GM12878 (cell line): ENCODE data around the gene LRRC57. TPM values are rescaled to one million over a fixed set of nuclear protein-coding genes. Genes with fewer than 3 reads are reported as not detected.

ENCODE experiments used
- ATAC-seq: fragments of 200-7000 bp; cut with Tn5 transposase; 3 replicates; pipeline ENCODE4 v1.9.1; 2020; ENCODE audit warnings: mild to moderate bottlenecking, moderate library complexity
- BruUV-seq: library from RNA; stranded (reverse); fragments of 400-500 nt; replicated peaks from 2 replicates; lab custom pipeline; 2021; lab: Mats Ljungman, UMichigan
- CTCF ChIA-PET: fragments of 300-600 bp; sonication (Branson Sonifier 250); formaldehyde crosslinking; extraction: SDS; loops from one replicate; lab custom pipeline; 2021; ENCODE audit warnings: inconsistent platforms; lab: Yijun Ruan, JAX
- POLR2A ChIA-PET: fragments of 350-600 bp; formaldehyde crosslinking; extraction: SDS; loops from one replicate; lab custom pipeline; 2021; ENCODE audit warnings: inconsistent platforms; lab: Charles Lee
- RAD21 ChIA-PET: fragments of 300-600 bp; sonication (Branson Sonifier 250); formaldehyde crosslinking; loops from one replicate; lab custom pipeline; 2023; ENCODE audit warnings: antibody characterized with exemption; ENCODE audit not compliant: unreplicated experiment; lab: Charles Lee
- SMC1A ChIA-PET: fragments of 300-600 bp; sonication (Branson Sonifier 250); formaldehyde crosslinking; loops from one replicate; lab custom pipeline; 2023; ENCODE audit not compliant: unreplicated experiment, uncharacterized antibody; lab: Charles Lee
- DNase-seq: peaks from one replicate; pipeline ENCODE4 v3.0.0-alpha.2; 2011; ENCODE audit warnings: low read depth, low spot score
- FAIRE-seq: peaks from 3 replicates; lab custom pipeline; 2011; peaks lifted over from hg19 to GRCh38; lab: Jason Lieb, UNC
- H2AFZ ChIP-seq: 2 replicates; pipeline ENCODE4 v1.6.0; 2011; ENCODE audit warnings: low read depth, low read length, control low read depth; ENCODE audit not compliant: control insufficient read depth
- H3K27ac ChIP-seq: 2 replicates; pipeline ENCODE4 v1.5.1; 2011; ENCODE audit warnings: control low read depth; ENCODE audit not compliant: control insufficient read depth, insufficient read depth
- H3K27me3 ChIP-seq, 2 experiments: replicated peaks in 1 of 2; 2 replicates each; pipeline versions ENCODE4 v1.6.0 to v1.6.1; 2011; ENCODE audit warnings: low read length in 1 of 2; ENCODE audit not compliant: control insufficient read depth in 2 of 2, insufficient read depth in 2 of 2
- H3K36me3 ChIP-seq, 2 experiments: 2 replicates each; pipeline ENCODE4 v1.5.1; 2011; ENCODE audit warnings: low read length in 1 of 2; ENCODE audit not compliant: control insufficient read depth in 2 of 2, insufficient read depth in 2 of 2
- H3K4me1 ChIP-seq: 2 replicates; pipeline ENCODE4 v1.6.1; 2011; ENCODE audit warnings: mild to moderate bottlenecking, low read length, moderate library complexity, mixed read lengths; ENCODE audit not compliant: control insufficient read depth, insufficient read depth
- H3K4me2 ChIP-seq: 2 replicates; pipeline ENCODE4 v1.6.0; 2011; ENCODE audit warnings: control low read depth; ENCODE audit not compliant: control insufficient read depth, insufficient read depth
- H3K4me3 ChIP-seq: fragments of 200-600 bp; sonication (generic); 2 replicates; pipeline ENCODE4 v1.5.1; 2016
- H3K79me2 ChIP-seq: 2 replicates; pipeline ENCODE4 v1.6.0; 2011; ENCODE audit warnings: low read length; ENCODE audit not compliant: control insufficient read depth, insufficient read depth
- H3K9ac ChIP-seq: 2 replicates; pipeline ENCODE4 v1.8.0; 2011; ENCODE audit warnings: low read length, control low read depth, mixed read lengths; ENCODE audit not compliant: control insufficient read depth, insufficient read depth
- H3K9me3 ChIP-seq: replicated peaks from 3 replicates; pipeline ENCODE4 v1.5.1; 2011; ENCODE audit warnings: mild to moderate bottlenecking, low read length; ENCODE audit not compliant: control insufficient read depth, insufficient read depth
- H4K20me1 ChIP-seq: 2 replicates; pipeline ENCODE4 v1.6.0; 2011; ENCODE audit not compliant: control insufficient read depth, insufficient read depth
- ATF7 ChIP-seq: fragments of 450-650 bp; IDR thresholded peaks from 2 replicates; pipeline ENCODE4 v1.6.1; 2016; ENCODE audit warnings: low read depth, mild to moderate bottlenecking
- BHLHE40 ChIP-seq, 2 experiments: fragments of 450-650 bp in 1 of 2; IDR thresholded peaks; 2 replicates each; pipeline ENCODE4 v1.6.1; 2011 to 2017; ENCODE audit warnings: low read depth in 2 of 2, borderline replicate concordance in 1 of 2, improper control_type of control experiment in 1 of 2, low read length in 1 of 2, mild to moderate bottlenecking in 1 of 2
- CBFB ChIP-seq: IDR thresholded peaks from 2 replicates; pipeline ENCODE4 v1.6.1; 2016; ENCODE audit warnings: antibody characterized with exemption, low read depth
- CBX5 ChIP-seq: sonication (generic); IDR thresholded peaks from 2 replicates; pipeline ENCODE4 v1.6.1; 2016; ENCODE audit warnings: low read depth, moderate library complexity, mild to moderate bottlenecking, inconsistent platforms
- GABPA ChIP-seq: IDR thresholded peaks from 2 replicates; pipeline ENCODE4 v1.6.1; 2014; ENCODE audit warnings: antibody characterized with exemption, low read depth, mild to moderate bottlenecking, inconsistent platforms
- KLF5 ChIP-seq: fragments of 450-650 bp; IDR thresholded peaks from 2 replicates; pipeline ENCODE4 v1.6.1; 2014; ENCODE audit warnings: mild to moderate bottlenecking; ENCODE audit not compliant: partially characterized antibody
- MEF2A ChIP-seq: IDR thresholded peaks from 2 replicates; pipeline ENCODE4 v1.6.1; 2011; ENCODE audit warnings: low read depth, mild to moderate bottlenecking, low read length, moderate library complexity; ENCODE audit not compliant: insufficient read depth
- MEF2B ChIP-seq: fragments of 450-650 bp; IDR thresholded peaks from 2 replicates; pipeline ENCODE4 v1.6.1; 2018; ENCODE audit warnings: mild to moderate bottlenecking, moderate library complexity; ENCODE audit not compliant: partially characterized antibody, poor library complexity, severe bottlenecking
- MTA2 ChIP-seq: fragments of 450-650 bp; IDR thresholded peaks from 2 replicates; pipeline ENCODE4 v1.6.1; 2016; ENCODE audit warnings: low read depth, mild to moderate bottlenecking, moderate library complexity
- MYC ChIP-seq: IDR thresholded peaks from 2 replicates; pipeline ENCODE4 v1.6.1; 2011; ENCODE audit warnings: mild to moderate bottlenecking, low read length, moderate library complexity, inconsistent platforms; ENCODE audit not compliant: insufficient read depth, insufficient replicate concordance, insufficient read length, severe bottlenecking
- NR2C2 ChIP-seq: IDR thresholded peaks from 2 replicates; pipeline ENCODE4 v1.6.1; 2011; ENCODE audit warnings: borderline replicate concordance, low read depth; ENCODE audit not compliant: control insufficient read depth, insufficient read length
- POLR2AphosphoS5 ChIP-seq: IDR thresholded peaks from 2 replicates; pipeline ENCODE4 v1.6.1; 2011; ENCODE audit warnings: mild to moderate bottlenecking, low read length, inconsistent platforms
- RAD21 ChIP-seq: IDR thresholded peaks from 2 replicates; pipeline ENCODE4 v1.6.1; 2011; ENCODE audit warnings: mild to moderate bottlenecking, low read depth, low read length, moderate library complexity; ENCODE audit not compliant: insufficient read depth
- RB1 ChIP-seq: fragments of 450-650 bp; formaldehyde crosslinking; IDR thresholded peaks from 2 replicates; pipeline ENCODE4 v1.6.1; 2017; ENCODE audit warnings: mild to moderate bottlenecking, borderline replicate concordance
- RCOR1 ChIP-seq: conservative IDR thresholded peaks from 2 replicates; pipeline ENCODE4 v1.6.1; 2012; ENCODE audit warnings: low read depth, low read length, improper control_type of control experiment
- STAT1 ChIP-seq: fragments of 450-650 bp; conservative IDR thresholded peaks from 2 replicates; pipeline ENCODE4 v1.6.1; 2014; ENCODE audit warnings: antibody characterized with exemption, mild to moderate bottlenecking
- ZNF384 ChIP-seq: IDR thresholded peaks from 2 replicates; pipeline ENCODE4 v1.6.1; 2012; ENCODE audit warnings: low read depth, mild to moderate bottlenecking, low read length, improper control_type of control experiment, borderline replicate concordance
- WGBS: methylation state at CpG from one replicate; pipeline ENCODE4 v1.1.6; 2016; ENCODE audit warnings: low lambda C conversion rate; ENCODE audit not compliant: insufficient replicate concordance, insufficient coverage; ENCODE audit errors: missing lambda C conversion rate; 5-methylcytosine and 5-hydroxymethylcytosine counted together
- in situ Hi-C: fragments of 300-500 bp; cut with MboI; formaldehyde crosslinking; loops from 9 replicates; pipeline ENCODE4 v1.14.3; 2018; ENCODE audit warnings: mixed read lengths
- intact Hi-C: fragments of 100-400 bp; cut with micrococcal nuclease; formaldehyde crosslinking; loops from one replicate; pipeline ENCODE4 v1.14.2; 2022; ENCODE audit not compliant: unreplicated experiment
- polyA plus RNA-seq, 11 experiments: library from polyadenylated mRNA; depleted of rRNA in 4 of 11; unstranded in 6 of 11; stranded (reverse) in 5 of 11; fragments of >200 nt; fragmentation: Nextera tagmentation in 4 of 11; fragmentation: Illumina TruSeq in 1 of 11; extraction: Ambion mirVana in 4 of 11; extraction: Trizol in 1 of 11; gene quantifications; 1 replicate in 1 of 11; 2 replicates in 10 of 11; pipeline versions ENCODE4 v1.2.1 to v1.2.3, GENCODE V29; 2011 to 2016; ENCODE audit warnings: inconsistent platforms in 2 of 11, missing spikeins in 2 of 11, low read depth in 1 of 11
- total RNA-seq, 4 experiments: library from RNA; depleted of rRNA in 3 of 4; stranded (reverse); fragments of >200 nt in 3 of 4; fragmentation: Illumina TruSeq in 1 of 4; extraction: Trizol in 1 of 4; gene quantifications; 2 replicates each; pipeline versions ENCODE4 v1.2.1 to v1.2.3, GENCODE V29; 2013 to 2021
- TF ChIP-seq, protein P1 (sequence below): fragments of 450-650 bp; IDR thresholded peaks from 2 replicates; pipeline ENCODE4 v1.6.1; 2018; ENCODE audit warnings: borderline replicate concordance, mild to moderate bottlenecking; ENCODE audit not compliant: partially characterized antibody
- TF ChIP-seq, protein P2 (sequence below): fragments of 450-650 bp; IDR thresholded peaks from 2 replicates; pipeline ENCODE4 v1.6.1; 2016; ENCODE audit warnings: mild to moderate bottlenecking

Gene LRRC57
- total and polyA plus RNA-seq, 10 of the 15 experiments (the other 5 are each of a cell fraction or from before 2014, with no cell fraction given), result 5.2 to 15.7 (median 9.6) TPM

- Histone ChIP-seq H3K27me3 (no peaks in the 10 kb centered on the region), H3K27ac (no peak overlapping the region), H4K20me1 (no peaks in the 10 kb centered on the region), H2AFZ (no peak overlapping the region), H3K4me2 (peak overlapping the region; percentile 30; the same call in 1 of the 2 replicates), H3K9ac (no peak overlapping the region), H3K4me1 (peaks cover 24% of the 10 kb centered on the region), H3K36me3 (no peaks in the 10 kb centered on the region), H3K4me3 (no peak overlapping the region; the same call in 1 of the 2 replicates), H3K9me3 (peaks cover 4% of the 10 kb centered on the region; the same call in 2 of the 3 replicates), H3K79me2 (peaks cover 24% of the 10 kb centered on the region)
- ChIA-PET RAD21 (interaction anchor here (1.9 kb wide), 1 partner anchor 26 kb away, joined by 8 read pairs; no protein-coding TSS in a partner anchor), CTCF (interaction anchor here (1.0 to 1.5 kb wide), 2 partner anchors 13 to 73 kb away, joined by 3 to 4 read pairs; no protein-coding TSS in a partner anchor), SMC1A (interaction anchor here (1.1 to 7.6 kb wide), 4 partner anchors 28 to 77 kb away, joined by 3 to 53 read pairs (median 6); no protein-coding TSS in a partner anchor), POLR2A (interaction anchor here (1.3 to 4.6 kb wide), 2 partner anchors 28 kb away, joined by 4 to 38 read pairs; no protein-coding TSS in a partner anchor)
- BruUV-seq, result no TSS peak
- WGBS, result 43% methylated on average over 2 of the region's 2 CpGs
- in situ Hi-C loops, result no loop called here
- DNase-seq (no peak), FAIRE-seq (no peak), ATAC-seq (no peak)
- intact Hi-C loops, result loop anchor here (5.0 kb wide), 1 partner anchor 73 kb away; no protein-coding TSS in a partner anchor
- TF ChIP-seq BHLHE40 (IDR thresholded peaks at IDR 0.05; ENCODE audit: borderline replicate concordance in 1 of 2, low read depth in 2 of 2, low read length in 1 of 2), result no peak
- peak; percentile 53 for TF ChIP-seq KLF5
- TF ChIP-seq RB1, result no peak
- TF ChIP-seq MEF2B, result peak; percentile 30
- peak; percentile 20; the same call in 1 of the 2 replicates for TF ChIP-seq MTA2
- no peak for TF ChIP-seq CBFB
- TF ChIP-seq RCOR1, result no peak
- TF ChIP-seq MYC, result no peak
- no peak for TF ChIP-seq POLR2AphosphoS5
- TF ChIP-seq, protein P1, sequence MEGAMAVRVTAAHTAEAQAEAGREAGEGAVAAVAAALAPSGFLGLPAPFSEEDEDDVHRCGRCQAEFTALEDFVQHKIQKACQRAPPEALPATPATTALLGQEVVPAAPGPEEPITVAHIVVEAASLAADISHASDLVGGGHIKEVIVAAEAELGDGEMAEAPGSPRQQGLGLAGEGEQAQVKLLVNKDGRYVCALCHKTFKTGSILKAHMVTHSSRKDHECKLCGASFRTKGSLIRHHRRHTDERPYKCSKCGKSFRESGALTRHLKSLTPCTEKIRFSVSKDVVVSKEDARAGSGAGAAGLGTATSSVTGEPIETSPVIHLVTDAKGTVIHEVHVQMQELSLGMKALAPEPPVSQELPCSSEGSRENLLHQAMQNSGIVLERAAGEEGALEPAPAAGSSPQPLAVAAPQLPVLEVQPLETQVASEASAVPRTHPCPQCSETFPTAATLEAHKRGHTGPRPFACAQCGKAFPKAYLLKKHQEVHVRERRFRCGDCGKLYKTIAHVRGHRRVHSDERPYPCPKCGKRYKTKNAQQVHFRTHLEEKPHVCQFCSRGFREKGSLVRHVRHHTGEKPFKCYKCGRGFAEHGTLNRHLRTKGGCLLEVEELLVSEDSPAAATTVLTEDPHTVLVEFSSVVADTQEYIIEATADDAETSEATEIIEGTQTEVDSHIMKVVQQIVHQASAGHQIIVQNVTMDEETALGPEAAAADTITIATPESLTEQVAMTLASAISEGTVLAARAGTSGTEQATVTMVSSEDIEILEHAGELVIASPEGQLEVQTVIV, result no peak
- no peak for TF ChIP-seq NR2C2
- TF ChIP-seq GABPA, result no peak
- TF ChIP-seq STAT1, result no peak
- no peak for TF ChIP-seq RAD21
- TF ChIP-seq ATF7, result 0 out of 2 replicates have a peak, but pooled peaks have one; percentile 21
- peak; percentile 56; the same call in 1 of the 2 replicates for TF ChIP-seq MEF2A
- no peak for TF ChIP-seq ZNF384
- peak; percentile 97 for TF ChIP-seq CBX5
- TF ChIP-seq, protein P2, sequence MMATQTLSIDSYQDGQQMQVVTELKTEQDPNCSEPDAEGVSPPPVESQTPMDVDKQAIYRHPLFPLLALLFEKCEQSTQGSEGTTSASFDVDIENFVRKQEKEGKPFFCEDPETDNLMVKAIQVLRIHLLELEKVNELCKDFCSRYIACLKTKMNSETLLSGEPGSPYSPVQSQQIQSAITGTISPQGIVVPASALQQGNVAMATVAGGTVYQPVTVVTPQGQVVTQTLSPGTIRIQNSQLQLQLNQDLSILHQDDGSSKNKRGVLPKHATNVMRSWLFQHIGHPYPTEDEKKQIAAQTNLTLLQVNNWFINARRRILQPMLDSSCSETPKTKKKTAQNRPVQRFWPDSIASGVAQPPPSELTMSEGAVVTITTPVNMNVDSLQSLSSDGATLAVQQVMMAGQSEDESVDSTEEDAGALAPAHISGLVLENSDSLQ, result peak; percentile 41; the same call in 1 of the 2 replicates
These were observed 30.5 kb upstream of the LRRC57 start for GRCh38 chr15:42578984-42579537.
